Activated CD8-positive, alpha-beta memory T cell treated with anti-CD3 and anti-CD28 coated beads, Interleukin-2, amount 50 U/mL, for 4 hours (primary cell): ENCODE measurements around the gene SRC.
"Not testable (repeated sequence)": the region's sequence is repeated elsewhere in the genome, so short reads cannot be mapped to it uniquely, and the experiment has no call there.

ENCODE experiments used
- DNase-seq: peaks from one replicate; pipeline ENCODE4 v3.0.0-alpha.2; 2020

SRC gene

DNA sequence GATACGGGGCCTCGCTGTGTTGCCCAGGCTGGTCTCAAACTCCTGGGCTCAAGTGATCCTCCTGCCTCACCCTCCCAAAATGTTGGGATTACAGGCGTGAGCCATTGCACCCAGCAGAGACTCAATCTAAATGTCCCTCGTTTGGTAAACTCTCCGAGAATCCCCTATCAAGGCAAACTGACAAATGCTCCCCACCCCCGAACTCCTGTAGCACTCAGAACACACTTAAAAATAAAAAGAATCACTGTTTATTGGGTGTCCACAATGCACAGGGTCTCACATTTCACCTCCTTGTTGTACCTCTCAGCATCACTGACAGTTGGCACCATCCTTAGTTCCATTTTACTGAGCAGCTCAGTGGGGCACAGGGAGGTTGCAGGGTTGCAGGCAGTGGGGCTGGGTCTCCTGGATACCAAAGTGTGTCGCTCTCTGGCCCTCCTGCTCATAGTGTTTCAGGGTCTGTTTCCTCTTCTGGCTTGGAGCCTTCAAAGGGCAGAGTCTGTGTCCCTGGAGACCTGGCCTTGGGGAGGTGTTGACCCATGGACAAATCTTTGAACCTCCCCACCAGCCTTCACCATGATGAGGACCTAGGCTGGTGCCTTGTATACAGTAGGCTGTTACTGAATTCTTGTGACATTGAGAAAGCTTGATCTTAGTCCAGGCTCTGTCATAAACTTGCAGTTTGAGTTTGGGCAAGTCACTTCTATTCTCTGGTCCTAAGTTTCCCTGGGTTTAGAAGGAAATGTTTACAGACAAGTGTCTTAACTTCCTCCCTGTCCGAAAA, 8.5 kb upstream of the SRC start:
- no peak for DNase-seq

DNA sequence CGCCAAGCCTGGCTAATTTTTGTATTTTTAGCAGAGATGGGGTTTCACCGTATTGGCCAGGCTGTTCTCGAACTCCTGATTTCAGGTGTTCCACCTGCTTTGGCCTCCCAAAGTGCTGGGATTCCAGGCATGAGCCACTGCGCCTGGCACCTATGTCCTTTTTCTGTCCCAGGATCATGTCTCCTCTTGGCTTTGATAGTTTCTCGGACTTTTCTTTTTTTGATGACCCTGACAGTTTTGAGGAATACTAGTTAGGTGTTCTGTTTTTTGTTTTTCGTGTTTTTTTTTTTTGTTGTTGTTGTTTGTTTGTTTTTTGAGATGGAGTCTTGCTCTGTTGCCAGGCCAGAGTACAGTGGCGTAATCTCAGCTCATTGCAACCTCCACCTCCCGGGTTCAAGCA, 7.6 kb upstream of the SRC start:
- not testable (repeated sequence) for DNase-seq

DNA sequence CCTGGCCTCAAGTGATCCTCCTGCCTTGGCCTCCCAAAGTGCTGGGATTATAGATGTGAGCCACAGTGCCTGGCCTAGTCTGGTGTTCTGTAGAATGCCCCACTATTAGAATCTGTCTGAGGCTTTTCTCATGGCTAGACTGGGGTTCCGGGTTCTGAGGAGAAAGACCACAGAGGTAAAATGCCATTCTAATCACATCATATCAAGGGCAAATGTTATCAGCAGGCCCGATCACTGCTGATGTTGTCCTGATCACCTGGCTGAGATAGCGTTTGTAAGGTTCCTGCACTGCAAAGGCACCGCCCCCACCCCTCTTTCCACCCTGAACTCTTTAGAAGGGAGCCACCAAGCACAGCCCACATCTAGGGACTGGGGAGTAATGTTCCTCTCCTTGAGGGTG, 6.7 kb upstream of the SRC start:
- no peak for DNase-seq

DNA sequence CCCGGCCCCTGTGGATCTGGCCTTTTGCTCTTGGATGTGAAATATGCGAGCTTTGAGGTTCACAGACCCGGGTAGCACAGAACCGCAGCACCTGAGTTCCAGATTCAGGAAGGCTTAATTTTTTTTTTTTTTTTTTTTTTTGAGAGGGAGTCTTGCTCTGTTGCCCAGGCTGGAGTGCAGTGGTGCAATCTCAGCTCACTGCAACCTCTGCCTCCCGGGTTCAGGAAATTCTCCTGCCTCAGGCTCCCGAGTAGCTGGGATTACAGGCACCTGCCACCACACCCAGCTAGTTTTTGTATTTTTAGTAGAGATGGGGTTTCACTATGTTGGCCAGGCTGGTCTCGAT, 6.2 kb upstream of the SRC start:
- DNase-seq, result not testable (repeated sequence)

DNA sequence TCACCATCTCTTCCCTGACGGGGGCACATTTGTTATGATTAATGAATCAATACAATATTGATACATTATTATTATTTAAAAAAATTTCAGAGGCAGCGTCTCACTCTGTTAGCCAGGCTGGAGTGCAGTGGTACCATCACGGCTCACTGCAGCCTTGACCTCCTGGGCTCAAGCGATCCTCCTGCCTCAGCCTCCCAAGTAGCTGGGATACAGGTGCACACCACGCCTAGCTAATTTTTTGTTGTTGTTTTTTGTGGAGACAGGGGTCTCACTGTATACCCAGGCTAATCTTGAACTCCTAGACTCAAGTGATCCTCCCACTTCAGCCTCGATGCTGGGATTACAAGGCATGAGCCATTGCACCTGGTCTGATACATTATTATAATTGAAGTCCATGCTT, 4.9 kb upstream of the SRC start:
- no peak for DNase-seq

DNA sequence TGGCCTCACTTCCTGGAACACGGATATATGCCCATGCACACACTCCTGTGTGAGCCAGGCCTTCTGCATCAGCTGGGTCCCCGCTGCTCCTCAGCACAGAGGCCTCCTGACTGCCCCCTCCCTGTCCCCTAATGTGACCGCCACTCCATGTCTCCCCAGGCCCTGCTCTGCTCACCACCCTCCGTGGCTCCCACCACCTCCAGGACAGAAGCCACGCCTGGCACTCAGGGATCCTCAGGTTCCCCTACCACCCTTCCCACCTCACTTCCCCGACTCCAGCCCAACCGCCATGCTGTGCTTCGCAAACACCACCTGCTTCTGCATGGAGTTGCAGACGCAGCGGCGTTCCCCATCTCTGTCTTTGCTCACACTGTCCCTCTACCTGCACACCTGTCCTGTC, 4.3 kb upstream of the SRC start:
- no peak for DNase-seq

DNA sequence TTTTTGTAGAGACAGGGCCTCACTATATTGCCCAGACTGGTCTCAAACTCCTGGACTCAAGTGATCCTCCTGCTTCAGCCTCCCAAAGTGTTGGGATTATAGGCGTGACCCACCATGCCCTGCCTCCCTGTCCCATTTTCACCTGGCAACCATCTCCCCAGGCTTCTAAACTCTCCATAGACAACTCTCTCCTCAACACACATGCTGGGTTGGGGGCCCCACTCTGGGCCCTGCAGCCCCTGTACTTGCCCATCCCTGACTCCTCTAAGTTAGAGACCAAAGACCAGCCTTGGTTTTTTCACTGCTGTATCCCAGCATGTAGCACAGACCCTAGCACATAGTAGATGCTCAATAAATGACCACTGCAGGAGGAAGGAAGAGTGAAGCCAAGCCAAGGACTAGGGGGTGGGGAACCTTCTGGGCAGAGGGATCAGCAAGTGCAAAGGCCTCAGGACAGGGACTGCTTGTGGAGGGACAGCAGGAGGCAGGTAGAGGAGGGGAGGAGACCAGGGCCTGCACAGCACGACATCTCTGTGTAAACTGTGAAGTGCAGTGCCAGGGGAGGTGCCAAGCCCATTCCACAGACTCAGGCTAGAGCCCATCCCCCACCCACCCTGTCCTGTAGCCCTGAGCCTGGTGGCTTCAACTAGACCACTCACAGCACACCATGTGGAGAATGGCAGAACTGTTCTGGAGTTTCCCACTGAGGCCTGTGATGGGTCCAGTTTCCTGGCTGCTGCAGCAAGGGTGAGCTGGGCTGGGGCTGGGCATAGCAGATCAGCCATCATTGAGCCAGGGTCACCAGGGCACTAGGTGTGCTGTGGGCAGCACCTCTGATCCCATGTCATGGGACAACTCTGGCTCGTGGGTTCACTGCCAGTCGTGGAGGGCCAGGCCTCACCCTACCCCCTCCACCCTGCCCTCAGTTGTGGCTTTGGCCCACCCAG, 3.4 kb upstream of the SRC start:
- DNase-seq, result no peak

DNA sequence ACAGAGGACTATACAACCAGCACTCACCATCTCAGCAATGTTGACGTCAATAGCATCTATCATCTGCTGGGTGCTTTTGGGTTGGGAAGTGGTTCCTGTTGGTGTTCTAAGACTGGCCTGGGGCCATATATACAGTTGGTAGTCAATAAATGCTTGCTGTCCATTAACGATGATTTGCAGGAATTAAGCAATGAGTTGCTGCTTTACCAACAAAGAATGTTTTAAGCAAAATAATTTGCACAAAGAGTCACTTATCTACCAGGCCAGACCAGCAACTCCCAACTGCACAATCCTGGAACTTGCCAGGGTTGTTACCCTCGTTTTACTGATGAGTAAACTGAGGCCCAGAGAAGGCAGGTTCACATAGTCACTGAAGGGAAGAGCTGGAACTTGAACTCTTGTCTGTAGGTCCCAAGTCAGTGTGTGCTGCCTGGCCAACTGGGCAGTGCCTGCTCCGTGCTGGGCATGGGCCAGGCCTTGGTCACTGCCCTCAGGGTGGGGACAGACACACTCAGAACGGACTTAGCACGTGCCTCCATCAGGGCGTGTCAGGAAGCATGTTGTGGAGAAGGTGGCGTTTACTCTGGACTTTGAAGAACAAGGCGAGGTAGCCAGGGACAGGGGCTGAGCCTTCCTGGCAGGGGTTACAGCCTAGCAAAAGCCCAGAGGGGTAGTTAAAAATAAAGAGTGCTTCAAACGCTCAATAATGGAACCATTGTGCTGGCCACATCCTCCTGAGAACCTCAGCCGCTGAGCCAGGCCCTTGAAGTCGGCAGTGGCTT, 2.5 kb upstream of the SRC start:
- DNase-seq, result no peak

DNA sequence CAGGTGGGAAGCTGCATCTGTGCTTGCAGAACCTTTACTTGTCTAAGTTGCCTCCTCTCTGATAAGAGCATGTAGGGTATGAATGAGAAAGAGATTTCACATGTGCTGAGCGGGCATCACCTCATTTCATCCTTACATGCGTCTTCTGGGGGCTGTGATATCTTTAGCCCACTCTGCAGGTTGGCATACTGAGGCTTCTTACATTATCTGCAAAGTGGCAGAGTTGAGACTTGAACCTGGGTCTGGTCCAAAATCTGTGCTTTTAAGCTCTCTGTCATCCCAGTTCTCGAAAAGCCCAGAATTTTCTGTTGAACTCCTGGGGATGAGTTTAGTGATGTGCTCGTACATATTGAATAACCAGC, 2.0 kb upstream of the SRC start:
- DNase-seq, result no peak

DNA sequence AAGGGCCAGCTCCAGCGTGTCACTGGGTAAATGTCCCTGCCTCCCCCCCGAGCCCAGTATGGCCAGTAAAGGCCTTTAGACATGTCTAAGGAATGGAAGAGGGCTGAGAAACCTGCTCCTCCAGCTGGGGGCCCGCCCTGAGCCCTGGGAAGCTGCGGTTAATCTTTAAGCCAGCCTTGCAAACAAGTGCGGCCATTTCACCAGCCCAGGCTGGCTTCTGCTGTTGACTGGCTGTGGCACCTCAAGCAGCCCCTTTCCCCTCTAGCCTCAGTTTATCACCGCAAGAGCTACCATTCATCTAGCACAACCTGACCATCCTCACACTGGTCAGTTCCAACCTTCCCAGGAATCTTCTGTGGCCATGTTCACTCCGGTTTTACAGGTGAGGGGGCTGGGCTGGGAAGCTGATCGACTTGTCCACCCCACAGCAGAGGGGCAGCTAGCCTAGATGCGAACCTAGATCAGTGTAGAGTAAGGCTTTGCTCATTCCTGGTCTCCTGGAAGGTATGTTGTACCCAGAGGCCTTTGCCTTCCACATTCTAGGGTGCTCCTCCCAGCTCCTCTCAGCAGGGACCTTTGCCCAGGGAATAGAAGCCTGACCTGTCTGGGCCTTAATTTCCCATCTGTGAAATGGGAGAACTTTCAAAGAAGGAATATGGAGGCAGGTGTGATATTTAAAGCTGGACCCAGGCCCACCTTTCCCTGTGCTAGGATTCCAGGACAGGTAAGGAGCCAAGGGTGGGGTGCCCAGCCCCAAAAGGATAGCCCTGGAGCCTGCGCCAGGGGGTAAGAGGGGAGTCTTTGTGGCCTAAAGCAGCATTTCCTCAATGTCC, 1.2 kb upstream of the SRC start:
- DNase-seq, result no peak

DNA sequence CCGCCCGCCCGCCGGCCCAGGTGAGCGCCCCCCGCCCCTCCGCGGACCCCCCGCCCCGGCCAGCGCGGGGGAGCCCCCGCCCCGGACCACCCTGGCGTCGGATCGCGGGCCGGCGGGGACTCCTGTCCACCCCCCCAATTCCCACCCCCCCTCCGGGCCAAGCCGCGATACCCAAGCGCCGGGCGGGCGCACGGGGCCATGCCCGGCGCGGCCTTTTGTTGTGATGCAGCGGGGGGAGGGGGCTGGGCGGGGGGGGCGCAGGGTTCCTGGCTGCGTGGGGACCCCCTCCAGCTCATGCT, 245 bp downstream of the SRC start:
- DNase-seq, result no peak

DNA sequence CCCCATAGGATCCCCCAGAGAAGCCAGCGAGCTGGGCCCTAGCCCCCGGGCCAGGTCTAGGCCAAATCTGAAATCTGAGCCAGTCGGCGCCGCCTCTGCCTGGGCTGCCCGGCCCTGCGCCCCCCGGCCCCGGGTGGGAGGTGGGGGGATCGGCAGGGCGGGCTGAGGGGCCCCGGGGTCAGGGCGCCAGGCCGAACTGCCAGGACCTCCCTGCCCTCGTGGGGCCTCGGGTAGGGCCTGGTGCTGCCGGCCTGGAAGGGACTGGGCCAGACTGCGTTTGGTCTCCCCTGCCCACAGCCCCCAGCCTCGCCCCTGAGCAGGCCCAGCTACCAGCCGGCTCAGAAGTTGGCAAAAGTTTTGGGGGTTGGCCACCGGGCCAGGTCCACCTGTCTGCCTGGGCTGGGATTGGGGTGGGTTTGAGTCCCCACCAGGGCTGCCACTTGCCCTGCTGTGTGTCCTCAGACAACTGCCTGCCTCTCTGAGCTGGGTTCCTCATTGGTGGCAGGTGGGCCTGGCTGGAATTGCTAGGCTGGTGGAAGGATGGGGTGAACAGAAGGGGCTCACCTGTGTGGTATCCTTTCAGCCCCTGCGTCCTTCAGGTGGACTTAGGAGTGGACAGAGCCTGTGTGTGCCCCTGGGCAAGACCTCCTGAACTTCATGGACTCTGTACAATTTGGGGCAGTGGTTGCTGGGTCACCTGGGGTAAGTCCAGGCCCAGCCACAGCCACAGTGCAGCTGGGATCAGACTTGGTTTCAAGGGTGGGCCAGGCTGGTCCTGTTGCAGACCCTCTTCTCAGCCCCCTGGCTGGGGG, 801 bp downstream of the SRC start:
- no peak for DNase-seq

DNA sequence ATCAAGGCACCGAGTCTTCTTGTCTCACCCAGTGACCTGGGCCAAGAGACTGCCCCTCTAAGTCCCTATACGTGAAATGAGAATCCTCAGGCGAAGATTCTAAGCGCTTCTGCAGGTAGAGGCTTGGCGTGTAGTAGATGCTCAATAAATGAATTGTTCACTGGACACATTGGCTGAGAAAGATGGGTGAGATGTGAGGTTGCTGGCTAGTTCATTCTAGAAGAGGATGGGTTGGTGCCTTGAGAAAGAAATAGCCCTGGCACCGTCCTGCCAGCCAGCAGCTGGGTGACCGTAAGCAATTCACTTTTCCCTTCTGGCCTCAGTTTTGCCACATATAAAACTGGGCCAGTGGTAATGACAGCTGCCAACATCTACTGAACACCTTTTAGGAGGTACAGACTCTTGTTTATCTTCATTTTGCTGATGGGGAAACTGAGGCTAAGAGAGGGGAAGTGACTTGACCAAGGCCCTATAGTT, 1.4 kb downstream of the SRC start:
- no peak for DNase-seq

DNA sequence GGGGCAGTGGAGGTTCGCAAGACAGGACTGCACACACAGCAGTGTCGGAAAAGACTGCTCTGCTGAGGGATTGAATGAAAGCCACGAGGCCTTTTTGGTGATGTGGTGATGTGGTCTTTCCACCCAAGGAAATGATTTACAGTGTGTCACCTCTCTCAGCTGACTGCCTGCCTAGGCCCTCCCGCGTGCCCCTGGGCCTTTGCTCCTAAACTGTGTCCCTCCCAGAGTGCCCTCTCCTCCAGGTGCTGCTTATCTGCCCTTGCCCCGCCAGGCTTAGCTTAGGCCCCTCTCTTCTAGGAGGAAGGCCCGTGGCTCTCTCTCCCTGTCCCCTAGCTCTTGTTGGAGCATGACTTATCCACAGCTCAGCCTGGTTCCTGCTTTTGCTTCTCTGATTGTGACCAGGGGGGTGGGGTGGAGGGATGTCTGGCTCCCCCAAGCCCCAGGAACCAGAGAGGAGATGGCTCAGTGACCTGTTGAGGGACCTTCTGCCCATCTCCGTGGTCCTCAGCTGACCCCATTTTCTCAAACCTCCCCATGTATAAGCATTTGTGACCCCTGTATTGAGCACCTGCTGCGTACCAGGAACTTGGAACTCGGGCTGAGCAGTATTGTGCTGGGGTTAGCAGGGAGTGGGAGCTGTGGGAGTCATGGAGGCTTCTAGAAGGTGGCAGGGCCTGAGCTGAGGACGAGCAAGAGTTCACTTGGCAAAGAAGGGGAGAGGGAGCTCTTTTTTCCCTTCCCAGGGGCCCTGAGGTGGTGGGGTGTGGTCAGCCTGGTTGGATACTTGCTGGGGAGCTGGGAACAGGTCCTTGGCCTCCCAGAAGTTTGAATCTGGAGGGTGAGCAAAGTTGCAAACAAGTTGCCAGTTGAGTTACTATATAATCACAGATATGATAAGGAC, 2.2 kb downstream of the SRC start:
- no peak for DNase-seq

DNA sequence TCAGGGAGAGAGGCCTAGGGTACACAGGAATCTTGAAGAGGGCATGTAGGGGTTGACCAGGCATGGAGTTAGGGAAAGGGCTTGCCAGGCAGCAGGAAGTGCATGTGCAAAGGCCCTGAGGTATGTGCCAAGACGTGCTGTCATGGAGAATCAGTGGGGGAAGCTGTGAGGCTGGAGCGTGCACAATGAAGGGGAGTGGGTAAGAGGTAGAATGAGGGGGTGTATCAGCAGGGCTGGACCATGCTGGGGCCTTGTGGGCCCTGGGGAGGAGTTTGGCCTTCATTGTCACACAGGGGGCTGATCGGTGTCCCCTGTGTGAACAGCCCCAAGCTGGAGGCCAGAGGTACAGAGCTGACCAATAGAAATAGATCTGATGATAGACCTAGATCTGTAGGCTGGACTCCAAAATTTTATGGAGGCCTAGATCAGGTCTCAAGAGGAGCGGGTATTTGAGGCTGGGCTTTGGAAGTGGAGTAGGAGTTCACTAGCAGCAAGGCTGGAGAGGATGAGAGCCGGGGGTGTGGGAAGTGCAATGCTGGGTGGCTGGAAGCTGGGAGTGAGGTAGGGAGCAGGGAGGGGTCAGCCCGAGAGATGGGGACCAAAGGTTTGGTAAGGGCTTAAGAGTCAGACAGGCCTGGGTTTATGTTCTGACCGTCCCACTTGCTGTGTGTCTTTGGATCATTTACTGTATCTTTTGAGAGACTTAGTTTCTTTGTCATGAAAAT, 3.0 kb downstream of the SRC start:
- DNase-seq, result no peak

DNA sequence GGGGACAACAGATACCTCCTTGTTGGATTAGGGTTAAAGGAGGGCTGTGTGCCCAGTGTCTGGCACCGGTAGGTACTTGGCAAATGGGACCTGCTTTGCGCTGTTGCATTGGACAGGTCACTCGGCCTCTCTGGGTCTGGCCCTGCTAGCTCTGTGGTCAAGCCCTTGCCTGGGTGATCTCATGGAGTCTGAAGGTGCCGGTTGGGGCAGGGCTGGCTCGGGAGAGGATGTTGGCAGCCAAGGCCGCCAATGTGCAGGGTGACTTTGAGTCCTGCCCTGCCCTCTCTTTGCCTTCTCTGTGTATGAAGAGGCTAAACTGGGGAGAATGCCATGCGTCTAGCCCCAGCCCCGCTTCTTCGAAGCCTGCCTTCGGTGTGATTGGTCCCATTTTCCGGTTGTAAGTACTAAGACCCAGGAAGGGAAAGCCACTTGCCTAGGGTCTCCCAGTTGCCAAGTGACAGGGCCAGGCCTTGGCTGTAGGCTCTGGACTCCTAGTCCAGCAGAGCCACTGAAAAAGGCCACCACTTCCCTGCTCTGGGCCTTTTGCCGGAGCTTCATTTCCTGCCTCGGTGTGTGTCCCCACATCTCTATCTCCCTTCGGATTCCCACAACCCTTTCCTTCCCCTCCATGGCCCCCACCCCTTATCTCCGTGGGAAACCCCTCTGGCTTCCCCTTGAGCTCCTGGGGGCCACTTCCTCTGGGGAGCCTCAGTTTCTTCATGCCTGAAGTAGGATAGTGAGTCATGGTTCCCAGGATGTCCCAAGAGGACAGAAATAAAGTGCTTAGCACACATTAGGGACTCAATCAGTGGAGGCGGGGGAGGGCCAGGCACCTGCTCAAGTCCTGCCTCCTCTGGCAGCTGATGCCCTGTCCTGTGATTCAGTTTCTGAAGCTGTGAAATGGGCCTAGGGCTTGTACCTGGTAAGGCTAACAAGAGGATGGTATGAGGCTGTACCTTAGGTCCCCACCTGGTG, 3.9 kb downstream of the SRC start:
- DNase-seq, result no peak

DNA sequence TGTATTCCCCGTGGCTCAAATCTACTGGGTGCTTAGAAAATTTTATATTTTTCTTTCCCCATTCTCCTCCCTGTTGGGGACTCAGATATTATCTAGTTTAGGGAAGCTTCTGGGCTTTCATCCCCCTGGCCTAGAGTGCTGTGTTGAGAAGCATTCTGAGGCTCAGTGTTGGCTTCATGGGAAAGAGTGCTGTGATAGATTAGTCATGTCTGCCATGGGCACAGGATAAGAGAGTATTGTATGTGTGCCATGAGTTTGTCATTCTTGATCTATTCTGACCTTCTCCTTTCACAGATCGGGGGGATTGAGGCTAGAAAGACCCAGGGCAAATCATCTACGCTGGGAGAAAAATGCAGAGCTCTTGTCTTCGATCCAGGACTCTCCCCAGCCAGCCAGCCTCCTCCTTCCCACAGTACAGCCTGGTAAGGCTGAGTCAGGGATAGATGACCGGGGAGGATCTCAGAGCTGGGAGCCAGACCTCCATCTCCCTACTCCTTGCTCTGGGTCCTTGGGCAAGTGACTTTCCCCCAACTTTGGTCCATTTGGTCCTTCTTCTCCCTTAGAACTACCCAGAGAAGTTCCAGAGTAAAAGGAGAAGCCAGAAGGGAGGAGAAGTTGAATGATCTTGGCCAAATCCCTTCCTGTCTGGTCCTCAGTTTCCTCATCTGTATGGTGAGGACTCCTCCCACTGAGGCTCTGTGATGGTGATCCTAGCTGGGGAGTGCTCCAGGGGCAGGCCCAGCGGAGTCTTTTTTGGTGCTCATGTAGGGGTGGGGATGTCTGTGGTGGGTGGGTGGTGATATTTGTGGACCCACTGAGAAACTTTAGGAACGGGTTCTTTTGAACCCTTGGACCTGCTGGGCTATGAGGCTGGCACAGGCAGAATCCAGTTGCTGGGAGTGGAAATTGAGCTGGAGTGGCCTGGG, 5.0 kb downstream of the SRC start:
- no peak for DNase-seq
